CD14-positive monocyte (primary cell): ENCODE measurements around the gene PAPSS2. TPM values are rescaled to one million over a fixed set of nuclear protein-coding genes. Genes with fewer than 3 reads are reported as not detected.

ENCODE experiments used
- DNase-seq, 3 donors: peaks; one replicate each; pipeline ENCODE4 v3.0.0-alpha.2; 2011 to 2022
- H2AFZ ChIP-seq: 2 replicates; pipeline ENCODE4 v1.6.0; 2012; ENCODE audit warnings: mild to moderate bottlenecking, low read depth, low read length, inconsistent platforms; ENCODE audit not compliant: insufficient read depth, poor library complexity, severe bottlenecking
- H3K27ac ChIP-seq, 2 donors: 1 replicate in 1 of 2; 2 replicates in 1 of 2; pipeline ENCODE4 v1.5.1; 2012 to 2013; ENCODE audit warnings: low read length in 2 of 2, control low read depth in 1 of 2, inconsistent platforms in 1 of 2, low read depth in 1 of 2, mild to moderate bottlenecking in 1 of 2
- H3K27me3 ChIP-seq, 2 donors: one replicate each; pipeline versions ENCODE4 v1.6.0 to v1.6.1; 2011 to 2013; ENCODE audit warnings: low read length in 2 of 2; ENCODE audit not compliant: control insufficient read depth in 2 of 2, insufficient read depth in 2 of 2
- H3K36me3 ChIP-seq, 2 donors: replicated peaks in 1 of 2; 1 replicate in 1 of 2; 2 replicates in 1 of 2; pipeline versions ENCODE4 v1.5.1 to v1.6.1; 2012 to 2013; ENCODE audit warnings: low read length in 2 of 2, control low read depth in 1 of 2, inconsistent platforms in 1 of 2, mild to moderate bottlenecking in 1 of 2; ENCODE audit not compliant: insufficient read depth in 2 of 2, control insufficient read depth in 1 of 2
- H3K4me1 ChIP-seq, 2 donors: 1 replicate in 1 of 2; 2 replicates in 1 of 2; pipeline versions ENCODE4 v1.5.1 to v1.6.1; 2012 to 2013; ENCODE audit warnings: low read length in 2 of 2, control low read depth in 1 of 2, inconsistent platforms in 1 of 2, mild to moderate bottlenecking in 1 of 2, moderate library complexity in 1 of 2; ENCODE audit not compliant: insufficient read depth in 2 of 2, control insufficient read depth in 1 of 2
- H3K4me2 ChIP-seq: replicated peaks from 2 replicates; pipeline ENCODE3; 2012; ENCODE audit warnings: low read length, moderate library complexity, mild to moderate bottlenecking; ENCODE audit not compliant: poor library complexity, severe bottlenecking; ENCODE audit errors: extremely low read depth
- H3K4me3 ChIP-seq, 3 experiments: fragments of 200-600 bp in 1 of 3; sonication (generic) in 1 of 3; replicated peaks in 1 of 3; 1 replicate in 2 of 3; 2 replicates in 1 of 3; pipeline ENCODE4 v1.5.1; 2011 to 2013; ENCODE audit warnings: low read length in 3 of 3, mild to moderate bottlenecking in 3 of 3, control low read depth in 2 of 3, low read depth in 2 of 3, inconsistent platforms in 1 of 3, moderate library complexity in 1 of 3
- H3K79me2 ChIP-seq: 2 replicates; pipeline ENCODE4 v1.6.0; 2012; ENCODE audit warnings: mild to moderate bottlenecking, control low read depth, inconsistent platforms, low read length, moderate library complexity; ENCODE audit not compliant: insufficient read depth
- H3K9ac ChIP-seq: 2 replicates; pipeline ENCODE4 v1.6.0; 2017; ENCODE audit warnings: low read length, mild to moderate bottlenecking; ENCODE audit not compliant: insufficient read depth, poor library complexity, severe bottlenecking
- H3K9me3 ChIP-seq, 2 donors: replicated peaks in 1 of 2; 1 replicate in 1 of 2; 2 replicates in 1 of 2; pipeline versions ENCODE4 v1.5.1 to v1.6.1; 2012 to 2013; ENCODE audit warnings: low read length in 2 of 2, control low read depth in 1 of 2; ENCODE audit not compliant: control insufficient read depth in 1 of 2, insufficient read depth in 1 of 2
- H4K20me1 ChIP-seq: 2 replicates; pipeline ENCODE4 v1.6.0; 2012; ENCODE audit warnings: mild to moderate bottlenecking, low read length, control low read depth, moderate library complexity; ENCODE audit not compliant: insufficient read depth
- H3K27ac Mint-ChIP-seq, 7 donors: one replicate each; pipeline ENCODE4 v1.8.0; 2020; ENCODE audit warnings: mild to moderate bottlenecking in 7 of 7, mixed read lengths in 7 of 7, moderate library complexity in 6 of 7, inconsistent platforms in 2 of 7
- H3K27me3 Mint-ChIP-seq, 3 donors: one replicate each; pipeline ENCODE4 v1.8.0; 2021 to 2022; ENCODE audit warnings: low read depth in 3 of 3, mild to moderate bottlenecking in 3 of 3, mixed read lengths in 3 of 3, moderate library complexity in 3 of 3, inconsistent platforms in 1 of 3
- H3K36me3 Mint-ChIP-seq, 2 donors: one replicate each; pipeline ENCODE4 v1.8.0; 2020; ENCODE audit warnings: mixed read lengths in 2 of 2, inconsistent platforms in 1 of 2, mild to moderate bottlenecking in 1 of 2
- H3K4me1 Mint-ChIP-seq: one replicate; pipeline ENCODE4 v1.8.0; 2020; ENCODE audit warnings: mild to moderate bottlenecking, mixed read lengths
- H3K4me3 Mint-ChIP-seq, 2 donors: one replicate each; pipeline ENCODE4 v1.8.0; 2020; ENCODE audit warnings: mild to moderate bottlenecking in 2 of 2, mixed read lengths in 2 of 2, moderate library complexity in 1 of 2
- H3K9me3 Mint-ChIP-seq, 7 donors: one replicate each; pipeline ENCODE4 v1.8.0; 2020 to 2022; ENCODE audit warnings: mixed read lengths in 7 of 7, mild to moderate bottlenecking in 6 of 7, moderate library complexity in 6 of 7, inconsistent platforms in 2 of 7
- WGBS: methylation state at CpG from one replicate; pipeline ENCODE4 v1.1.5; 2013; ENCODE audit warnings: missing lambda C conversion rate; ENCODE audit not compliant: insufficient coverage; 5-methylcytosine and 5-hydroxymethylcytosine counted together
- intact Hi-C, 2 donors: fragments of 100-400 bp; cut with micrococcal nuclease; formaldehyde crosslinking; loops; one replicate each; pipeline versions ENCODE4 v1.15.0 to v1.15.1; 2023
- polyA plus RNA-seq, 3 donors: library from polyadenylated mRNA; depleted of rRNA in 1 of 3; unstranded in 2 of 3; stranded (reverse) in 1 of 3; fragments of 300-500 nt in 2 of 3; fragments of >200 nt in 1 of 3; fragmentation: Illumina TruSeq in 2 of 3; gene quantifications; 1 replicate in 2 of 3; 2 replicates in 1 of 3; pipeline ENCODE4 v1.2.3, GENCODE V29; 2012 to 2021
- TF ChIP-seq, protein P1 (sequence below): fragments of 200-600 bp; IDR thresholded peaks from one replicate; pipeline ENCODE4 v1.8.0; 2022; ENCODE audit warnings: antibody characterized with exemption, mild to moderate bottlenecking

PAPSS2 gene
- polyA plus RNA-seq, 3 donors, result 3.5 to 6.5 (median 6.2) TPM

DNA sequence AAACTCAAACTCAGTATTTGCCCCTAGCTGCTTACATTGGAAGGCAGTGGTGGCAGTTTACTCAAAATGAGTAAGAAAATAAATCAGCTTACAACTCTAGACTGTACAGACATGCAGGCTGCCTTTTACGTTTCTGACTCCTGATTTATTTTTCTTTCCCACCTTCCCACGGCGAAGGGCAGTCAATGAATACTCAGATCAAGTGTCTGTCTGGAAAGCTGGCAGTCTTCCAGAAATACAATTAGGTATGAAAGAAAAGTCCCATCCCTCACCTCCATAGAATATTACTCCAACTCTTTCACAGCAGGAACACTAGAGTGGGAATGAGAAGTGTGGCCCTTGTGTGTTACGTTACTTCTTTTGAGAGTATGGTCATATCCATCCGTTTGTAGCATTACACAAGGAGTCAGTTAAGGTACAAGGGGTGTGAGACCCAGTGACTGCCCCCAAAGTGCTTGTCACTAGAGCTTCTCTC is 1.3 kb upstream of the PAPSS2 start:
- TF ChIP-seq, protein P1, sequence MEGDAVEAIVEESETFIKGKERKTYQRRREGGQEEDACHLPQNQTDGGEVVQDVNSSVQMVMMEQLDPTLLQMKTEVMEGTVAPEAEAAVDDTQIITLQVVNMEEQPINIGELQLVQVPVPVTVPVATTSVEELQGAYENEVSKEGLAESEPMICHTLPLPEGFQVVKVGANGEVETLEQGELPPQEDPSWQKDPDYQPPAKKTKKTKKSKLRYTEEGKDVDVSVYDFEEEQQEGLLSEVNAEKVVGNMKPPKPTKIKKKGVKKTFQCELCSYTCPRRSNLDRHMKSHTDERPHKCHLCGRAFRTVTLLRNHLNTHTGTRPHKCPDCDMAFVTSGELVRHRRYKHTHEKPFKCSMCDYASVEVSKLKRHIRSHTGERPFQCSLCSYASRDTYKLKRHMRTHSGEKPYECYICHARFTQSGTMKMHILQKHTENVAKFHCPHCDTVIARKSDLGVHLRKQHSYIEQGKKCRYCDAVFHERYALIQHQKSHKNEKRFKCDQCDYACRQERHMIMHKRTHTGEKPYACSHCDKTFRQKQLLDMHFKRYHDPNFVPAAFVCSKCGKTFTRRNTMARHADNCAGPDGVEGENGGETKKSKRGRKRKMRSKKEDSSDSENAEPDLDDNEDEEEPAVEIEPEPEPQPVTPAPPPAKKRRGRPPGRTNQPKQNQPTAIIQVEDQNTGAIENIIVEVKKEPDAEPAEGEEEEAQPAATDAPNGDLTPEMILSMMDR, result no peak
- peaks cover 35% of the 10 kb centered on the region for H3K4me1 Mint-ChIP-seq
- H3K9me3 Mint-ChIP-seq, result peaks cover 0 to 3% (median 0%) of the 10 kb centered on the region in 7 donors
- Histone ChIP-seq H3K9me3 (no peaks in the 10 kb centered on the region), H3K4me1 (peaks cover 21 to 30% of the 10 kb centered on the region in 2 donors), H3K9ac (no peak overlapping the region), H4K20me1 (no peaks in the 10 kb centered on the region), H3K4me3 (no peak overlapping the region), H2AFZ (no peak overlapping the region), H3K27ac (no peak overlapping the region), H3K27me3 (peaks cover 0 to 3% of the 10 kb centered on the region in 2 donors), H3K36me3 (no peaks in the 10 kb centered on the region), H3K4me2 (no peak overlapping the region), H3K79me2 (no peaks in the 10 kb centered on the region)
- H3K27me3 Mint-ChIP-seq, result peaks cover 7 to 16% (median 13%) of the 10 kb centered on the region in 3 donors
- no peak overlapping the region for H3K4me3 Mint-ChIP-seq
- peaks cover 2 to 7% of the 10 kb centered on the region in 2 donors for H3K36me3 Mint-ChIP-seq
- no peak for DNase-seq
- no CpG with 5 or more reads among the region's 5 CpGs for WGBS
- H3K27ac Mint-ChIP-seq, result peak overlapping the region in 4 of 7 donors; percentile 51 to 93 (median 87)
- intact Hi-C loops, result loop anchor here (5.0 kb wide), 4 partner anchors 79 to 114 kb away; no protein-coding TSS in a partner anchor

DNA sequence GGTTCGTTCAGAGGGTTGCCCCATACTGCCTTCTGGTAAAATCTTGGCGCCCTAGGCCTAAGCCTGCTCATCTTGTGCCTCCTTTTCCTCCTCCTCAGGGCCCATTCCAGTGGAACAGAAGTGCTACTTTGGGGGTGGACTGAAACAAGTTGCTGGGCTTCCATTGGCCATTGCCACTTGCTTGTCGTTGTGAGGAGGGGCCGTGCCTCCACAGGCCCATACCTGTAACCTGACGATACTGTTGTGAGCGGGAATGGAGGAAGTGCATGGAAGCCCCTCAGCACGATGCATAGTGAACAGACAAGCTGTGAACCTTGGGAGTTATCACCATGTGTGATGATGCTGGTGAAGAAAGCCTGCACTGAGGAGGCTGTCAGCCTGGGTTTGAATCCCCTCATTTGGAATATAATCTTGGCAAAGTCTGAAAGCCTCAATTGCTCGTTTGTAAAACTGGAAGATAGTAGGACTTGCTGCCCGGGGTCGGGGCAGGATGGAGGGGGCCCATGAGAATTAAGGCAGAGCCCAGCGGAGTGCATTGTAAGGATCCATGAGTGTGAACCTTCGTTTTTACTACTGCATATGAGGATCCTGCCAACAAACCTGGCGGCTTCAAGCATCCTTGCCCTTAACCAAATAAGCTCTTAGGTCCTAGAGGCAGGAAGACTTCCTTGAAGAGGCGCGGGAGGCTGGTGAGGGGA is 671 bp upstream of the PAPSS2 start:
- peaks cover 7 to 16% (median 13%) of the 10 kb centered on the region in 3 donors for H3K27me3 Mint-ChIP-seq
- Histone ChIP-seq H3K4me3 (peak overlapping the region in 1 of 3 experiments; percentile 88), H3K9ac (no peak overlapping the region), H3K79me2 (no peaks in the 10 kb centered on the region), H2AFZ (no peak overlapping the region), H3K27ac (no peak overlapping the region), H3K4me2 (peak overlapping the region; percentile 90), H3K9me3 (no peaks in the 10 kb centered on the region), H3K4me1 (peaks cover 21 to 30% of the 10 kb centered on the region in 2 donors), H3K36me3 (no peaks in the 10 kb centered on the region), H3K27me3 (peaks cover 0 to 3% of the 10 kb centered on the region in 2 donors), H4K20me1 (no peaks in the 10 kb centered on the region)
- H3K27ac Mint-ChIP-seq, result peak overlapping the region in 6 of 7 donors; percentile 21 to 88 (median 66)
- no peak for DNase-seq
- peaks cover 0 to 3% (median 0%) of the 10 kb centered on the region in 7 donors for H3K9me3 Mint-ChIP-seq
- WGBS, result 95% methylated on average over 9 of the region's 15 CpGs
- intact Hi-C loops, result loop anchor here (5.0 kb wide), 4 partner anchors 78 to 113 kb away; no protein-coding TSS in a partner anchor
- peaks cover 2 to 7% of the 10 kb centered on the region in 2 donors for H3K36me3 Mint-ChIP-seq
- H3K4me1 Mint-ChIP-seq, result peaks cover 35% of the 10 kb centered on the region
- TF ChIP-seq, protein P1, result no peak
- peak overlapping the region; percentile 77 to 80 for H3K4me3 Mint-ChIP-seq
